ENCODE results near the gene NEK9. TPM values are rescaled to one million over a fixed set of nuclear protein-coding genes. Genes with fewer than 3 reads are reported as not detected.

The NEK9 gene
- total RNA-seq, 2 donors from 2014 or later, result 61.7 to 63.6 TPM

GRCh38 chr14:75119056-75119455 lies 7.8 kb downstream of the NEK9 start:
- no peak overlapping the region for H3K27ac Mint-ChIP-seq
- ATAC-seq (no peak), DNase-seq (no peak)
- no peaks in the 10 kb centered on the region for H3K9me3 ChIP-seq (ENCODE audit: control insufficient read depth, low read length, poor library complexity, severe bottlenecking)
- peaks cover 9% of the 10 kb centered on the region for H3K4me1 Mint-ChIP-seq
- peaks cover 6% of the 10 kb centered on the region for H3K36me3 Mint-ChIP-seq (ENCODE audit: low read depth)
- no peak overlapping the region for H3K4me3 Mint-ChIP-seq
- no peaks in the 10 kb centered on the region for H3K27me3 Mint-ChIP-seq

GRCh38 chr14:75113932-75114539 lies 12.8 kb downstream of the NEK9 start:
- DNase-seq (no peak), ATAC-seq (peak; percentile 70)
- Mint-ChIP-seq H3K4me1 (peaks cover 17% of the 10 kb centered on the region), H3K27ac (peak overlapping the region; percentile 6), H3K36me3 (ENCODE audit: low read depth) (peaks cover 12% of the 10 kb centered on the region), H3K27me3 (no peaks in the 10 kb centered on the region), H3K4me3 (no peak overlapping the region)
- H3K9me3 ChIP-seq (ENCODE audit: control insufficient read depth, low read length, poor library complexity, severe bottlenecking), result no peaks in the 10 kb centered on the region

GRCh38 chr14:75109877-75110276 lies 17.0 kb downstream of the NEK9 start:
- no peaks in the 10 kb centered on the region for H3K27me3 Mint-ChIP-seq
- peaks cover 15% of the 10 kb centered on the region for H3K36me3 Mint-ChIP-seq (ENCODE audit: low read depth)
- no peak overlapping the region for H3K27ac Mint-ChIP-seq
- no peaks in the 10 kb centered on the region for H3K9me3 ChIP-seq (ENCODE audit: control insufficient read depth, low read length, poor library complexity, severe bottlenecking)
- no peak for DNase-seq
- no peak overlapping the region for H3K4me3 Mint-ChIP-seq
- peaks cover 17% of the 10 kb centered on the region for H3K4me1 Mint-ChIP-seq
- ATAC-seq, result no peak

GRCh38 chr14:75107186-75107585 lies 19.7 kb downstream of the NEK9 start:
- DNase-seq (no peak), ATAC-seq (no peak)
- no peaks in the 10 kb centered on the region for H3K9me3 ChIP-seq (ENCODE audit: control insufficient read depth, low read length, poor library complexity, severe bottlenecking)
- H3K36me3 Mint-ChIP-seq (ENCODE audit: low read depth), result peaks cover 14% of the 10 kb centered on the region
- no peak overlapping the region for H3K27ac Mint-ChIP-seq
- H3K4me3 Mint-ChIP-seq, result no peak overlapping the region
- H3K27me3 Mint-ChIP-seq, result no peaks in the 10 kb centered on the region
- H3K4me1 Mint-ChIP-seq, result peaks cover 9% of the 10 kb centered on the region

- no peaks in the 10 kb centered on the region for H3K27me3 Mint-ChIP-seq
- peaks cover 22% of the 10 kb centered on the region for H3K36me3 Mint-ChIP-seq (ENCODE audit: low read depth)
- H3K9me3 ChIP-seq (ENCODE audit: control insufficient read depth, low read length, poor library complexity, severe bottlenecking), result no peaks in the 10 kb centered on the region
- ATAC-seq, result no peak
- no peak overlapping the region for H3K27ac Mint-ChIP-seq
- DNase-seq, result no peak
- H3K4me3 Mint-ChIP-seq, result no peak overlapping the region
- peaks cover 9% of the 10 kb centered on the region for H3K4me1 Mint-ChIP-seq
These were observed 25.4 kb downstream of the NEK9 start for GRCh38 chr14:75101491-75101890.

GRCh38 chr14:75098682-75099081 lies 28.2 kb downstream of the NEK9 start:
- H3K4me3 Mint-ChIP-seq, result no peak overlapping the region
- H3K27me3 Mint-ChIP-seq, result no peaks in the 10 kb centered on the region
- H3K4me1 Mint-ChIP-seq, result peaks cover 9% of the 10 kb centered on the region
- DNase-seq (no peak), ATAC-seq (no peak)
- H3K27ac Mint-ChIP-seq, result peak overlapping the region; percentile 86
- H3K9me3 ChIP-seq (ENCODE audit: control insufficient read depth, low read length, poor library complexity, severe bottlenecking), result no peaks in the 10 kb centered on the region
- H3K36me3 Mint-ChIP-seq (ENCODE audit: low read depth), result peaks cover 22% of the 10 kb centered on the region

GRCh38 chr14:75098212-75098611 lies 28.6 kb downstream of the NEK9 start:
- DNase-seq, result no peak
- Mint-ChIP-seq H3K27ac (peak overlapping the region; percentile 86), H3K27me3 (no peaks in the 10 kb centered on the region), H3K4me3 (no peak overlapping the region), H3K36me3 (ENCODE audit: low read depth) (peaks cover 22% of the 10 kb centered on the region), H3K4me1 (peaks cover 9% of the 10 kb centered on the region)
- no peak for ATAC-seq
- H3K9me3 ChIP-seq (ENCODE audit: control insufficient read depth, low read length, poor library complexity, severe bottlenecking), result no peaks in the 10 kb centered on the region

- Mint-ChIP-seq H3K27ac (no peak overlapping the region), H3K4me3 (no peak overlapping the region), H3K4me1 (peaks cover 9% of the 10 kb centered on the region), H3K36me3 (ENCODE audit: low read depth) (peaks cover 22% of the 10 kb centered on the region), H3K27me3 (no peaks in the 10 kb centered on the region)
- ATAC-seq, result no peak
- no peak for DNase-seq
- H3K9me3 ChIP-seq (ENCODE audit: control insufficient read depth, low read length, poor library complexity, severe bottlenecking), result no peaks in the 10 kb centered on the region
These were observed 29.9 kb downstream of the NEK9 start for GRCh38 chr14:75096959-75097358.

- no peak overlapping the region for H3K4me3 Mint-ChIP-seq
- no peaks in the 10 kb centered on the region for H3K27me3 Mint-ChIP-seq
- H3K4me1 Mint-ChIP-seq, result peaks cover 9% of the 10 kb centered on the region
- H3K9me3 ChIP-seq (ENCODE audit: control insufficient read depth, low read length, poor library complexity, severe bottlenecking), result no peaks in the 10 kb centered on the region
- H3K36me3 Mint-ChIP-seq (ENCODE audit: low read depth), result peaks cover 19% of the 10 kb centered on the region
- no peak overlapping the region for H3K27ac Mint-ChIP-seq
- ATAC-seq (no peak), DNase-seq (no peak)
These were observed 31.2 kb downstream of the NEK9 start for GRCh38 chr14:75095690-75096089.

- H3K27me3 Mint-ChIP-seq, result no peaks in the 10 kb centered on the region
- no peak for ATAC-seq
- H3K4me3 Mint-ChIP-seq, result no peak overlapping the region
These were observed 32.0 kb downstream of the NEK9 start for GRCh38 chr14:75094896-75095295.

GRCh38 chr14:75092698-75093097 lies 34.1 kb downstream of the NEK9 start:
- no peak overlapping the region for H3K27ac Mint-ChIP-seq

More at GRCh38 chr14:75094896-75095295, 32.0 kb downstream of the NEK9 start:
- peaks cover 19% of the 10 kb centered on the region for H3K36me3 Mint-ChIP-seq (ENCODE audit: low read depth)
- H3K9me3 ChIP-seq (ENCODE audit: control insufficient read depth, low read length, poor library complexity, severe bottlenecking), result no peaks in the 10 kb centered on the region
- no peak for DNase-seq
- H3K4me1 Mint-ChIP-seq, result peaks cover 9% of the 10 kb centered on the region
- H3K27ac Mint-ChIP-seq, result no peak overlapping the region

GRCh38 chr14:75091251-75091650 lies 35.6 kb downstream of the NEK9 start:
- Mint-ChIP-seq H3K4me3 (no peak overlapping the region), H3K27ac (no peak overlapping the region), H3K4me1 (no peaks in the 10 kb centered on the region), H3K36me3 (ENCODE audit: low read depth) (no peaks in the 10 kb centered on the region), H3K27me3 (no peaks in the 10 kb centered on the region)
- DNase-seq (no peak), ATAC-seq (no peak)
- H3K9me3 ChIP-seq (ENCODE audit: control insufficient read depth, low read length, poor library complexity, severe bottlenecking), result no peaks in the 10 kb centered on the region

More at GRCh38 chr14:75092698-75093097, 34.1 kb downstream of the NEK9 start:
- Mint-ChIP-seq H3K4me3 (no peak overlapping the region), H3K27me3 (no peaks in the 10 kb centered on the region), H3K4me1 (peaks cover 2% of the 10 kb centered on the region), H3K36me3 (ENCODE audit: low read depth) (peaks cover 5% of the 10 kb centered on the region)
- DNase-seq (no peak), ATAC-seq (no peak)
- no peaks in the 10 kb centered on the region for H3K9me3 ChIP-seq (ENCODE audit: control insufficient read depth, low read length, poor library complexity, severe bottlenecking)

GRCh38 chr14:75090353-75090752 lies 36.5 kb downstream of the NEK9 start:
- no peak overlapping the region for H3K4me3 Mint-ChIP-seq
- no peak for ATAC-seq
- no peak overlapping the region for H3K27ac Mint-ChIP-seq
- H3K9me3 ChIP-seq (ENCODE audit: control insufficient read depth, low read length, poor library complexity, severe bottlenecking), result no peaks in the 10 kb centered on the region
- no peak for DNase-seq
- H3K36me3 Mint-ChIP-seq (ENCODE audit: low read depth), result no peaks in the 10 kb centered on the region
- H3K4me1 Mint-ChIP-seq, result no peaks in the 10 kb centered on the region
- no peaks in the 10 kb centered on the region for H3K27me3 Mint-ChIP-seq

Measured in T-helper 17 cell (primary cell).